ENCODE measurements around the gene KAZN. TPM values are rescaled to one million over a fixed set of nuclear protein-coding genes. Genes with fewer than 3 reads are reported as not detected.
A peak's percentile ranks its signal among the peaks of the same experiment; 100 is the strongest.

The KAZN gene
- total RNA-seq, 4 donors from 2014 or later, result 0.77 to 12.3 (median 4.9) TPM

- H3K27me3 ChIP-seq, result no peaks in the 10 kb centered on the region
- TF ChIP-seq POLR2A (IDR thresholded peaks at IDR 0.05) (no peak), CTCF (IDR thresholded peaks at IDR 0.05) (no peak)
- H3K4me1 ChIP-seq, result no peaks in the 10 kb centered on the region
- H3K36me3 ChIP-seq, result no peaks in the 10 kb centered on the region
- intact Hi-C loops (cut with DNase I; ENCODE audit: low total_unique reads), result no loop called here
- no peak overlapping the region for H3K4me3 ChIP-seq
- no peak overlapping the region for H3K27ac ChIP-seq
- no peak for DNase-seq
- no peaks in the 10 kb centered on the region for H3K9me3 ChIP-seq
These were observed 478.9 kb downstream of the KAZN start for GRCh38 chr1:15077384-15077783.

- H3K27me3 ChIP-seq, result no peaks in the 10 kb centered on the region
- H3K9me3 ChIP-seq, result no peaks in the 10 kb centered on the region
- no peak overlapping the region for H3K4me3 ChIP-seq
- H3K4me1 ChIP-seq, result no peaks in the 10 kb centered on the region
- no peak for TF ChIP-seq POLR2A (IDR thresholded peaks at IDR 0.05)
- TF ChIP-seq CTCF (IDR thresholded peaks at IDR 0.05), result no peak
- intact Hi-C loops (cut with DNase I; ENCODE audit: low total_unique reads), result no loop called here
- DNase-seq, result no peak
- no peak overlapping the region for H3K27ac ChIP-seq
- H3K36me3 ChIP-seq, result no peaks in the 10 kb centered on the region
These were observed 482.0 kb downstream of the KAZN start for GRCh38 chr1:15080328-15081007.

DNA sequence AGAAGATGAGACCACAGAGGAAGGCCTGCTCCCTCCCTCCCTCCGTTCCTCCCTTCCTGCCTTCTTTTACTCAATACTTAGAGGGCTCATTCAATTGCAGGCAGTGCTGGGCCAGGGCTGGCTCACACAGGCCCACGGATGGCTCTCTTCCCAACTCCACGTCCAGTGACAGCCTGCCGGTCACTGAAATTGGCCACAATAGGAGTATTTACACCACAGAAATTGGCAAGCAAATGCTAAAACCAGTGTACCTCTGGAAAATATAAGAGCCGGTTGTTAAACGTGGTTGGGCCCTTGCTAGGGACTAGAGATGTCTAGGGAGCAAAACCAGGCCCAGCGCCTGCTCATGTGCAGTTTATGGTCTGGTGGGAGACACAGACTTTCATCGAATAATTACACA, 482.6 kb downstream of the KAZN start:
- Histone ChIP-seq H3K36me3 (no peaks in the 10 kb centered on the region), H3K27me3 (no peaks in the 10 kb centered on the region), H3K4me1 (no peaks in the 10 kb centered on the region), H3K27ac (no peak overlapping the region), H3K9me3 (no peaks in the 10 kb centered on the region), H3K4me3 (no peak overlapping the region)
- TF ChIP-seq CTCF (IDR thresholded peaks at IDR 0.05), result no peak
- no peak for TF ChIP-seq POLR2A (IDR thresholded peaks at IDR 0.05)
- intact Hi-C loops (cut with DNase I; ENCODE audit: low total_unique reads), result no loop called here
- no peak for DNase-seq

- Histone ChIP-seq H3K9me3 (no peaks in the 10 kb centered on the region), H3K27ac (no peak overlapping the region), H3K4me3 (no peak overlapping the region), H3K36me3 (no peaks in the 10 kb centered on the region), H3K4me1 (peaks cover 0 to under 1% of the 10 kb centered on the region in 2 donors), H3K27me3 (no peaks in the 10 kb centered on the region)
- intact Hi-C loops (cut with DNase I; ENCODE audit: low total_unique reads), result no loop called here
- DNase-seq, result no peak
- TF ChIP-seq POLR2A (IDR thresholded peaks at IDR 0.05), result no peak
- no peak for TF ChIP-seq CTCF (IDR thresholded peaks at IDR 0.05)
These were observed 485.1 kb downstream of the KAZN start for GRCh38 chr1:15083578-15083977.

GRCh38 chr1:15088281-15088971, 489.9 kb downstream of the KAZN start:
- intact Hi-C loops (cut with DNase I; ENCODE audit: low total_unique reads), result no loop called here
- H3K27ac ChIP-seq, result peak overlapping the region; percentile 68 to 71
- peaks cover 6 to 15% of the 10 kb centered on the region in 2 donors for H3K4me1 ChIP-seq
- H3K27me3 ChIP-seq, result no peaks in the 10 kb centered on the region
- H3K4me3 ChIP-seq, result no peak overlapping the region
- TF ChIP-seq POLR2A (IDR thresholded peaks at IDR 0.05) (no peak), CTCF (IDR thresholded peaks at IDR 0.05) (no peak)
- no peaks in the 10 kb centered on the region for H3K9me3 ChIP-seq
- H3K36me3 ChIP-seq, result no peaks in the 10 kb centered on the region
- peak; percentile 66 for DNase-seq
